ENCODE data around the gene ELP4.

Gene ELP4

GRCh38 chr11:31822927-31823643, 313.5 kb downstream of the ELP4 start:
- DNase-seq (ENCODE audit: low read depth in 2 of 2): no peak

DNA sequence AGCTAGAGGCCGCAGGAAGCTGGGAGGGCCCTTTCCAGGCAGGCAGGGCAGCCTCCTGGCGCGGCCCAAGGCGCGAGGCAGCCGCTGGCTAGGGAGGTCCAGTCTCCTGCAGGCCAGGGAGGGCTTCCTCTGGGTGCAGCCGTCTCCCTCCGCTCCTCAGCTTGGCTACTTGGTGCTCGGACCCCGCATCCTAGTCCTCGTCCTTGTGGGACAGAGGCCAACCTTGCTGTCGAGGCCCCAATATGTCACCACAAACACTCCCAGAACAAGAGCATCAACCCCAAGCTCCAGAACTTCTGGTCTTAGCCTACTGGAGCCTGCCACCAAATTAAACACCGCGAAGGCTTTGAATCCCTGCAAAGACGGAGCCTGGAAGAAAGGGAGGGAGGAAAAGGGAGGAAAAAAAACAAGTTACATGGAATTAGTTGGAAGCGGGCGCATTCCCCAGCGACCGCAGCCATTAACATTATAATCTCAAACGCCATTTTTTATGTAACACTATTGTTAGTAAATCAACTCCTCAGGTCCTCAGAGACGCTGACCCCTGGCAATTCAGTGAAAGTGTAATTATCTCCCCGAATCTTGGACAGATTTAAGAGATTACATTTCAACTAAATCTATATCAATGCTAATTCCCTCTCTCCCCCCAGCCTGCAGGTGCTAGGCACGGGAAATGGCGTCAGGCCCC, 314.2 kb downstream of the ELP4 start:
- no peak for DNase-seq (ENCODE audit: low read depth in 2 of 2)

- DNase-seq (ENCODE audit: low read depth in 2 of 2): no peak
Measured at GRCh38 chr11:31824332-31824878, 314.8 kb downstream of the ELP4 start.

GRCh38 chr11:31824879-31825837, 315.6 kb downstream of the ELP4 start:
- DNase-seq (ENCODE audit: low read depth in 2 of 2): no peak

DNA sequence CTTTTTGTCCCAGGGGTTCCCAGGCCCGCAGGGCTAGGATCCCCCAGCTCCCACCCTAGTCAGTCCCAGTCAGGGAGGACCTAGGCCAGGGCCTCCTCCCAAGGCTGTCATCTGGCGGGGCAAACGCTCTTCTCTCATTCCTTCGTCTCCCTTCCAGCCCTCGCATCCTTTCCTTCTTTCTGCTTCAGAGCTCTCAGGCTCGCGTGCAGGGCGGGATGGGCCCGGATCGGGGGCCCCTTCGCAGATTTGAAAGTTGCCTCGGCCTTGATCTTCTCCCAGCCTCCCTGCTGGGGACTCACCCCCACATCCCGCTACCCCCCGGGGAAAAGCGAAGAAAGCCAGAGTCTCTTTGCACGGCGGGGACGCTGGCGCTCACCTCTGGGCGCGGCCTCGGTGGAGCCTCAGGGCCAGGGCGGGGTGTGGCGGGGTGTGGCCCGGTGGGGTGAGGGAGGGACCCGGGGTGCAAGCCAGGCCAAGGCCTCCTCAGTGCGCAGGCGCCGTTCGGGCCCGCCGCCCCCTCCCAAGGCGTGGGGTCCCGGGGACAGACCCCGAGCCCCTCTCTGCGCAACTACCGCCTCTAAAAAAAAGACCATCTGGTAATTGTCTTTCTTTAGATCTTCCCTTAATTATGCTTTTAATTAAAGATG, 316.4 kb downstream of the ELP4 start:
- DNase-seq (ENCODE audit: low read depth in 2 of 2): no peak

- no peak for DNase-seq (ENCODE audit: low read depth in 2 of 2)
Measured at GRCh38 chr11:31826536-31827438, 317.2 kb downstream of the ELP4 start.

- DNase-seq (ENCODE audit: low read depth in 2 of 2): no peak
Measured at GRCh38 chr11:31827455-31828206, 318.1 kb downstream of the ELP4 start.

GRCh38 chr11:31828217-31828616, 318.6 kb downstream of the ELP4 start:
- DNase-seq (ENCODE audit: low read depth in 2 of 2): no peak

DNA sequence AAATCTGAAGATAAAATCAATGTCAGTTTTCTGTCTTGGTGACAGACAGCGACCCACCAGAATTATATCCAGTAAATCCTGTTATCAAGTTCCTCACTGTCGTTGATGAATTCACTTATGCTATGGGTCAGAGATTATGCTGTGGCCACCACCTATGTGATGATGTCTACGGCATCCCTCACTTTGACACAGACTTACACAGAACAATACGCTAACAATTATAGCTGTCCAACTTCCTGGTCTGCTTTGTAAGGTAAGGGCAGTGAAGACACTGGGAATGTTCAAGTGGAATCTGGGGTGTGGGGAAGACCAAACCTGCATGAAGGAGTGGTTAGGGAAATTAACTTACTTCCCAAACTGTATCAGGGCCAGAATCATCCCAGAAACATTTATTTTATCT, 320.8 kb downstream of the ELP4 start:
- no peak for DNase-seq (ENCODE audit: low read depth in 2 of 2)

DNA sequence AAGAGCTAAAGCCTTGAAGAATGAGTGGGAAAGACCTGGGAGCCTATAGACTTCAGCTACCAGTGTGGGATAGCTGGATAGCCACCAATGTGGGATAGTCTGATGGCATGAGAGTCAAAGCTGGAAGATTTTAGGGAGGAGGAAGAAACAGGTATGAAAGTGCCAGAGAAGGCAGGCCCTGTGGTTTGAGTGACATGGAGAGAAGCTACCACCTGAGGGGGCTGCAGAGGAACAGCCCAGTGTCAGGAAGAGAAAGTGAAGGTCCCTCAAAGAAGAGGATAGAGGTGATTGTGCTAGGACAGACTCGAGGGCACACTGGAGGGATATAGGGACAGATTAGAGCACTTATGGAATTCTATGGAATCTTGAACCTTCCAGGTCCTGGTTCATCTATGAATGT, 324.7 kb downstream of the ELP4 start:
- DNase-seq (ENCODE audit: low read depth in 2 of 2): no peak

Measured in stimulated activated CD8-positive, alpha-beta memory T cell treated with anti-CD3 and anti-CD28 coated beads, Interleukin-7, amount 100 ng/mL, for 1 hour (primary cell).